Astrocyte (in vitro differentiated cells and primary cell): ENCODE results near the gene SCUBE1. TPM values are rescaled to one million over a fixed set of nuclear protein-coding genes. Genes with fewer than 3 reads are reported as not detected.

Source experiments
- DNase-seq: peaks from one replicate; pipeline ENCODE4 v3.0.0-alpha.2; 2010; ENCODE audit warnings: low read depth
- FAIRE-seq: peaks from 2 replicates; lab custom pipeline; 2011; peaks lifted over from hg19 to GRCh38; lab: Jason Lieb, UNC
- H2AFZ ChIP-seq: 2 replicates; pipeline ENCODE4 v1.6.0; 2012; ENCODE audit warnings: low read depth, low read length, inconsistent platforms
- H3K27ac ChIP-seq: 2 replicates; pipeline ENCODE4 v1.5.1; 2011; ENCODE audit warnings: low read depth, low read length, inconsistent platforms
- H3K27me3 ChIP-seq: 2 replicates; pipeline ENCODE4 v1.6.0; 2011; ENCODE audit warnings: low read length, inconsistent platforms; ENCODE audit not compliant: insufficient read depth
- H3K36me3 ChIP-seq: 2 replicates; pipeline ENCODE4 v1.5.1; 2011; ENCODE audit warnings: low read length, inconsistent platforms; ENCODE audit not compliant: insufficient read depth
- H3K4me1 ChIP-seq: 2 replicates; pipeline ENCODE4 v1.5.1; 2011; ENCODE audit warnings: low read length, inconsistent platforms; ENCODE audit not compliant: insufficient read depth
- H3K4me2 ChIP-seq: 2 replicates; pipeline ENCODE4 v1.6.0; 2012; ENCODE audit warnings: low read length, inconsistent platforms
- H3K4me3 ChIP-seq: 2 replicates; pipeline ENCODE4 v1.5.1; 2011; ENCODE audit warnings: low read depth, mild to moderate bottlenecking, low read length, inconsistent platforms; ENCODE audit not compliant: insufficient read depth
- H3K79me2 ChIP-seq: 2 replicates; pipeline ENCODE4 v1.6.0; 2012; ENCODE audit warnings: mild to moderate bottlenecking, low read length, inconsistent platforms; ENCODE audit not compliant: insufficient read depth
- H3K9ac ChIP-seq: 2 replicates; pipeline ENCODE4 v1.6.0; 2012; ENCODE audit warnings: mild to moderate bottlenecking, low read length, inconsistent platforms
- H3K9me3 ChIP-seq: 2 replicates; pipeline ENCODE4 v1.5.1; 2012; ENCODE audit warnings: low read depth, mild to moderate bottlenecking, low read length, inconsistent platforms; ENCODE audit not compliant: insufficient read depth
- H4K20me1 ChIP-seq: 2 replicates; pipeline ENCODE4 v1.6.0; 2012; ENCODE audit warnings: low read length, inconsistent platforms; ENCODE audit not compliant: insufficient read depth
- H3K27ac Mint-ChIP-seq: one replicate; pipeline ENCODE4 v1.8.0; 2021; ENCODE audit warnings: mild to moderate bottlenecking, mixed read lengths; ENCODE audit not compliant: unreplicated experiment
- H3K27me3 Mint-ChIP-seq: one replicate; pipeline ENCODE4 v1.8.0; 2021; ENCODE audit warnings: low read depth, mixed read lengths; ENCODE audit not compliant: unreplicated experiment
- H3K36me3 Mint-ChIP-seq: one replicate; pipeline ENCODE4 v1.8.0; 2021; ENCODE audit warnings: low read depth, mixed read lengths; ENCODE audit not compliant: unreplicated experiment
- H3K4me1 Mint-ChIP-seq: one replicate; pipeline ENCODE4 v1.8.0; 2021; ENCODE audit warnings: low read depth, mixed read lengths; ENCODE audit not compliant: unreplicated experiment
- H3K4me3 Mint-ChIP-seq: one replicate; pipeline ENCODE4 v1.8.0; 2021; ENCODE audit warnings: mild to moderate bottlenecking, moderate library complexity, mixed read lengths; ENCODE audit not compliant: unreplicated experiment
- H3K9me3 Mint-ChIP-seq: one replicate; pipeline ENCODE4 v1.8.0; 2021; ENCODE audit warnings: mild to moderate bottlenecking, mixed read lengths; ENCODE audit not compliant: unreplicated experiment
- CTCF ChIP-seq: IDR thresholded peaks from 2 replicates; pipeline ENCODE4 v1.5.1; 2011; ENCODE audit warnings: low read depth, mild to moderate bottlenecking, inconsistent platforms, low read length, moderate library complexity; ENCODE audit not compliant: insufficient read depth
- EZH2 ChIP-seq: IDR thresholded peaks from 2 replicates; pipeline ENCODE4 v1.6.1; 2012; ENCODE audit warnings: mild to moderate bottlenecking, low read length, inconsistent platforms; ENCODE audit not compliant: insufficient read depth
- total RNA-seq: library from RNA; stranded (reverse); gene quantifications from 2 replicates; pipeline ENCODE4 v1.2.1, GENCODE V29; 2021

SCUBE1 gene
- total RNA-seq, 1 donor from 2014 or later = 0.07 TPM

GRCh38 chr22:43269646-43270045 lies 73.5 kb downstream of the SCUBE1 start:
- H3K4me3 ChIP-seq = no peak overlapping the region
- peaks cover 1% of the 10 kb centered on the region for H3K4me1 Mint-ChIP-seq
- no peak overlapping the region for H3K27ac ChIP-seq
- H4K20me1 ChIP-seq = no peaks in the 10 kb centered on the region
- no peak for FAIRE-seq
- peaks cover 74% of the 10 kb centered on the region for H3K27me3 Mint-ChIP-seq
- H3K27me3 ChIP-seq = peaks cover 45% of the 10 kb centered on the region
- no peak overlapping the region for H3K9ac ChIP-seq
- H3K36me3 Mint-ChIP-seq = no peaks in the 10 kb centered on the region
- no peaks in the 10 kb centered on the region for H3K79me2 ChIP-seq
- H3K4me1 ChIP-seq = peaks cover 2% of the 10 kb centered on the region
- no peak overlapping the region for H3K4me2 ChIP-seq
- no peak overlapping the region for H3K4me3 Mint-ChIP-seq
- no peaks in the 10 kb centered on the region for H3K9me3 Mint-ChIP-seq
- no peak overlapping the region for H3K27ac Mint-ChIP-seq
- no peaks in the 10 kb centered on the region for H3K36me3 ChIP-seq
- TF ChIP-seq CTCF (no peak), EZH2 (no peak)
- H3K9me3 ChIP-seq = no peaks in the 10 kb centered on the region
- DNase-seq = no peak
- H2AFZ ChIP-seq = no peak overlapping the region

GRCh38 chr22:43269246-43269645 lies 73.9 kb downstream of the SCUBE1 start:
- Mint-ChIP-seq H3K27ac (peak overlapping the region; percentile 34), H3K4me1 (peaks cover 3% of the 10 kb centered on the region), H3K27me3 (peaks cover 76% of the 10 kb centered on the region), H3K36me3 (no peaks in the 10 kb centered on the region), H3K4me3 (no peak overlapping the region), H3K9me3 (no peaks in the 10 kb centered on the region)
- H3K4me2 ChIP-seq = no peak overlapping the region
- H3K27ac ChIP-seq = no peak overlapping the region
- FAIRE-seq (no peak), DNase-seq (no peak)
- no peaks in the 10 kb centered on the region for H3K36me3 ChIP-seq
- H3K4me1 ChIP-seq = peaks cover 6% of the 10 kb centered on the region
- H3K4me3 ChIP-seq = no peak overlapping the region
- H3K9ac ChIP-seq = no peak overlapping the region
- TF ChIP-seq CTCF (no peak), EZH2 (no peak)
- H4K20me1 ChIP-seq = no peaks in the 10 kb centered on the region
- H3K79me2 ChIP-seq = no peaks in the 10 kb centered on the region
- H3K9me3 ChIP-seq = no peaks in the 10 kb centered on the region
- no peak overlapping the region for H2AFZ ChIP-seq
- H3K27me3 ChIP-seq = peaks cover 45% of the 10 kb centered on the region

- peaks cover 45% of the 10 kb centered on the region for H3K27me3 ChIP-seq
- no peaks in the 10 kb centered on the region for H3K36me3 ChIP-seq
- no peak overlapping the region for H3K27ac ChIP-seq
- H3K4me1 ChIP-seq = peaks cover 17% of the 10 kb centered on the region
- H3K4me1 Mint-ChIP-seq = peaks cover 13% of the 10 kb centered on the region
- no peak overlapping the region for H3K27ac Mint-ChIP-seq
- H3K27me3 Mint-ChIP-seq = peaks cover 79% of the 10 kb centered on the region
- no peaks in the 10 kb centered on the region for H3K79me2 ChIP-seq
- TF ChIP-seq EZH2 = no peak
- TF ChIP-seq CTCF = no peak
- H3K9me3 ChIP-seq = no peaks in the 10 kb centered on the region
- peaks cover 2% of the 10 kb centered on the region for H3K36me3 Mint-ChIP-seq
- H3K4me2 ChIP-seq = no peak overlapping the region
- H3K4me3 ChIP-seq = no peak overlapping the region
- no peak for FAIRE-seq
- DNase-seq = no peak
- H3K4me3 Mint-ChIP-seq = no peak overlapping the region
- H3K9me3 Mint-ChIP-seq = no peaks in the 10 kb centered on the region
- no peaks in the 10 kb centered on the region for H4K20me1 ChIP-seq
- no peak overlapping the region for H2AFZ ChIP-seq
- H3K9ac ChIP-seq = no peak overlapping the region
These were observed 75.1 kb downstream of the SCUBE1 start for GRCh38 chr22:43267981-43268660.
